Esophagus squamous epithelium (tissue), 5 donors: ENCODE data around the gene KRT76. TPM values are rescaled to one million over a fixed set of nuclear protein-coding genes. Genes with fewer than 3 reads are reported as not detected.

Experiments used
- DNase-seq: peaks from one replicate; lab custom pipeline; 2025; lab: John Stamatoyannopoulos, UW
- H3K27ac ChIP-seq, 4 donors: fragments of 200-600 bp; sonication (generic); one replicate each; pipeline ENCODE4 v1.5.1; 2016 to 2019; ENCODE audit warnings: mild to moderate bottlenecking in 1 of 4
- H3K27me3 ChIP-seq, 4 donors: fragments of 200-600 bp; sonication (generic); 1 replicate in 3 of 4; 2 replicates in 1 of 4; pipeline versions ENCODE4 v1.5.1 to v1.6.0; 2017 to 2021; ENCODE audit warnings: antibody characterized with exemption in 1 of 4
- H3K36me3 ChIP-seq, 3 donors: fragments of 200-600 bp; sonication (generic); one replicate each; pipeline ENCODE4 v1.5.1; 2016 to 2019
- H3K4me1 ChIP-seq, 3 donors: fragments of 200-600 bp; sonication (generic); one replicate each; pipeline ENCODE4 v1.5.1; 2017 to 2019
- H3K4me3 ChIP-seq, 4 donors: fragments of 200-600 bp; sonication (generic); 1 replicate in 3 of 4; 2 replicates in 1 of 4; pipeline ENCODE4 v1.5.1; 2016 to 2019; ENCODE audit warnings: mild to moderate bottlenecking in 2 of 4, moderate library complexity in 1 of 4
- H3K9me3 ChIP-seq, 3 donors: fragments of 200-600 bp; sonication (generic); one replicate each; pipeline ENCODE4 v1.5.1; 2016 to 2019
- CTCF ChIP-seq, 6 experiments: fragments of 450-650 bp in 4 of 6; fragments of 200-600 bp in 2 of 6; sonication (generic) in 2 of 6; IDR thresholded peaks; one replicate each; pipeline ENCODE4 v1.5.1; 2016 to 2019; ENCODE audit warnings: antibody characterized with exemption in 6 of 6, mild to moderate bottlenecking in 4 of 6, moderate library complexity in 4 of 6
- POLR2A ChIP-seq, 4 donors: fragments of 450-650 bp; IDR thresholded peaks; one replicate each; pipeline ENCODE4 v1.6.1; 2017; ENCODE audit warnings: antibody characterized with exemption in 4 of 4, mild to moderate bottlenecking in 4 of 4, moderate library complexity in 3 of 4
- WGBS, 2 donors: methylation state at CpG; one replicate each; pipeline ENCODE4 v1.1.5; 2018; 5-methylcytosine and 5-hydroxymethylcytosine counted together
- intact Hi-C: fragments of 100-400 bp; cut with DNase I; formaldehyde crosslinking; loops from one replicate; pipeline ENCODE4 v1.15.0; 2022
- total RNA-seq, 4 donors: library from RNA; depleted of rRNA; stranded (reverse); fragments of >200 nt; gene quantifications; one replicate each; pipeline ENCODE4 v1.1.0, GENCODE V29; 2016
- donor health status: DM: yes; HTN: yes; CAD: no.

The KRT76 gene
- total RNA-seq, 4 donors from 2014 or later = not detected

- Histone ChIP-seq H3K4me1 (peaks cover 0 to 17% (median 7%) of the 10 kb centered on the region in 3 donors), H3K4me3 (no peak overlapping the region), H3K27me3 (peaks cover 0 to 35% (median 0%) of the 10 kb centered on the region in 4 donors), H3K27ac (no peak overlapping the region), H3K36me3 (no peaks in the 10 kb centered on the region), H3K9me3 (no peaks in the 10 kb centered on the region)
- DNase-seq = no peak
- WGBS, 2 donors = 91 to 92% methylated on average over 9 to 10 of the region's 10 CpGs
- intact Hi-C loops = no loop called here
- TF ChIP-seq CTCF (IDR thresholded peaks at IDR 0.05) (no peak), POLR2A (IDR thresholded peaks at IDR 0.05) (no peak)
These were observed 15.3 kb upstream of the KRT76 start for GRCh38 chr12:52792185-52793029.

- TF ChIP-seq POLR2A (IDR thresholded peaks at IDR 0.05) (no peak), CTCF (IDR thresholded peaks at IDR 0.05) (no peak)
- no peak overlapping the region for H3K27ac ChIP-seq
- no peak for DNase-seq
- no peaks in the 10 kb centered on the region for H3K9me3 ChIP-seq
- no peak overlapping the region for H3K4me3 ChIP-seq
- WGBS, 2 donors = 92 to 95% methylated on average over 5 to 12 of the region's 12 CpGs
- H3K36me3 ChIP-seq = no peaks in the 10 kb centered on the region
- H3K27me3 ChIP-seq = peaks cover 0 to 35% (median 0%) of the 10 kb centered on the region in 4 donors
- H3K4me1 ChIP-seq = peaks cover 0 to 20% (median 7%) of the 10 kb centered on the region in 3 donors
- intact Hi-C loops = no loop called here
These were observed 14.4 kb upstream of the KRT76 start for GRCh38 chr12:52791271-52792184.

- H3K27me3 ChIP-seq = peaks cover 0 to 35% (median 0%) of the 10 kb centered on the region in 4 donors
- H3K4me1 ChIP-seq = peaks cover 0 to 23% (median 7%) of the 10 kb centered on the region in 3 donors
- no peaks in the 10 kb centered on the region for H3K36me3 ChIP-seq
- no peak for DNase-seq
- intact Hi-C loops = no loop called here
- peak overlapping the region in 2 of 4 donors; percentile 29 to 45 for H3K4me3 ChIP-seq
- TF ChIP-seq CTCF (IDR thresholded peaks at IDR 0.05) = no peak
- no peak for TF ChIP-seq POLR2A (IDR thresholded peaks at IDR 0.05)
- WGBS, 2 donors = 77 to 81% methylated on average over 9 to 12 of the region's 19 CpGs
- H3K27ac ChIP-seq = no peak overlapping the region
- no peaks in the 10 kb centered on the region for H3K9me3 ChIP-seq
These were observed 13.5 kb upstream of the KRT76 start for GRCh38 chr12:52790427-52791270.

- no peaks in the 10 kb centered on the region for H3K36me3 ChIP-seq
- peaks cover 0 to 29% (median 7%) of the 10 kb centered on the region in 3 donors for H3K4me1 ChIP-seq
- peak overlapping the region in 3 of 4 donors; percentile 22 to 45 (median 29) for H3K4me3 ChIP-seq
- intact Hi-C loops = no loop called here
- TF ChIP-seq CTCF (IDR thresholded peaks at IDR 0.05) = no peak
- no peaks in the 10 kb centered on the region for H3K9me3 ChIP-seq
- H3K27ac ChIP-seq = no peak overlapping the region
- no peak for DNase-seq
- 38 to 41% methylated on average over 11 to 13 of the region's 50 CpGs for WGBS, 2 donors
- H3K27me3 ChIP-seq = peaks cover 0 to 37% (median 0%) of the 10 kb centered on the region in 4 donors
These were observed 12.7 kb upstream of the KRT76 start for GRCh38 chr12:52789637-52790426.
